ENCODE results near the gene NT5DC3. TPM values are rescaled to one million over a fixed set of nuclear protein-coding genes. Genes with fewer than 3 reads are reported as not detected.

Gene NT5DC3
- total and polyA plus RNA-seq, 2 donors (not counting 3 experiments of a cell fraction or from before 2014, with no cell fraction given) = 1.5 to 6.7 TPM

DNA sequence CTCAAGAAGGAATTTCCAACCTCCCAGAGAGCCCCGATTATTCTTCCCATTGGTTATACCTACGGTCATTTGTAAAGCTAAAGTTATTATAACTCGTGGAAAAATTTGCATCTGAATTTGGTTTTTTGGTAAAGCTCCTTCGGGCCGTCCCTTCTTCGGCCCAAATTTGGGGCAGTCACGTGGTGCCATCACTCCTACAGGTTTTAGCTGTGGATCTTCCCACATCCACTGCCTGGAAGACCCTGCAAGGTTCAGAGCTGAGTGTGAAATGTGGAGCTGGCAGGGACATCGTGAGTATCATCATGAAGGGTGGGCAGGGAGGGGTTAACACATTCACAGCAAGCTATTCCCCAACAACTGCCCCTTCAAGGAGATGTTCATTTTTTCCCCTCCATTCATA, 105.7 kb downstream of the NT5DC3 start:
- Histone ChIP-seq H3K27ac (ENCODE audit: insufficient read depth, low read depth, low read length) (no peak overlapping the region), H3K4me2 (ENCODE audit: insufficient read depth, low read length) (no peak overlapping the region), H3K9me3 (replicated peaks; ENCODE audit: control insufficient read depth, insufficient read depth, low read length) (no peaks in the 10 kb centered on the region), H3K9ac (replicated peaks; ENCODE audit: extremely low read depth, insufficient read depth, low read length) (no peak overlapping the region), H3K4me3 (replicated peaks in 1 of 3; ENCODE audit: insufficient read depth in 1 of 3, low read depth in 1 of 3, low read length in 3 of 3) (no peak overlapping the region), H3K36me3 (ENCODE audit: control insufficient read depth in 2 of 2, extremely low read depth in 1 of 2, insufficient read depth in 2 of 2, low read length in 2 of 2) (no peaks in the 10 kb centered on the region), H2AFZ (ENCODE audit: low read depth, low read length) (no peak overlapping the region), H3K4me1 (ENCODE audit: control insufficient read depth, extremely low read depth, insufficient read depth, low read length) (no peaks in the 10 kb centered on the region), H3K79me2 (ENCODE audit: control insufficient read depth, insufficient read depth, low read length) (no peaks in the 10 kb centered on the region), H4K20me1 (replicated peaks; ENCODE audit: control insufficient read depth, extremely low read depth, insufficient read depth, low read length) (no peaks in the 10 kb centered on the region), H3K9me1 (replicated peaks; ENCODE audit: control insufficient read depth, extremely low read depth, insufficient read depth, low read length) (no peaks in the 10 kb centered on the region), H3K27me3 (ENCODE audit: control insufficient read depth in 2 of 2, insufficient read depth in 2 of 2, low read length in 2 of 2) (peaks cover 0 to 2% of the 10 kb centered on the region in 2 experiments)
- POLR2A ChIA-PET = no interaction called here
- CTCF ChIA-PET = no interaction called here
- TF ChIP-seq JUN (IDR thresholded peaks at IDR 0.05; ENCODE audit: borderline replicate concordance, insufficient read depth, insufficient read length, low read depth) (no peak), EZH2 (IDR thresholded peaks at IDR 0.05; ENCODE audit: borderline replicate concordance, low read depth, low read length, severe bottlenecking) (no peak), POLR2AphosphoS5 (IDR thresholded peaks at IDR 0.05; ENCODE audit: insufficient read depth, low read depth, low read length) (no peak), FOS (IDR thresholded peaks at IDR 0.05; ENCODE audit: borderline replicate concordance, insufficient read depth, low read length) (no peak), GATA2 (IDR thresholded peaks at IDR 0.05; ENCODE audit: insufficient read depth, insufficient read length, low read depth, low read length) (no peak), POLR2A (IDR thresholded peaks at IDR 0.05; ENCODE audit: low read depth, low read length) (no peak), MYC (IDR thresholded peaks at IDR 0.05; ENCODE audit: low read depth, low read length) (no peak)
- TF ChIP-seq, protein P1, sequence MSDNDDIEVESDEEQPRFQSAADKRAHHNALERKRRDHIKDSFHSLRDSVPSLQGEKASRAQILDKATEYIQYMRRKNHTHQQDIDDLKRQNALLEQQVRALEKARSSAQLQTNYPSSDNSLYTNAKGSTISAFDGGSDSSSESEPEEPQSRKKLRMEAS (IDR thresholded peaks at IDR 0.05; ENCODE audit: insufficient read depth, insufficient read length) = no peak
- TF ChIP-seq, protein P2, sequence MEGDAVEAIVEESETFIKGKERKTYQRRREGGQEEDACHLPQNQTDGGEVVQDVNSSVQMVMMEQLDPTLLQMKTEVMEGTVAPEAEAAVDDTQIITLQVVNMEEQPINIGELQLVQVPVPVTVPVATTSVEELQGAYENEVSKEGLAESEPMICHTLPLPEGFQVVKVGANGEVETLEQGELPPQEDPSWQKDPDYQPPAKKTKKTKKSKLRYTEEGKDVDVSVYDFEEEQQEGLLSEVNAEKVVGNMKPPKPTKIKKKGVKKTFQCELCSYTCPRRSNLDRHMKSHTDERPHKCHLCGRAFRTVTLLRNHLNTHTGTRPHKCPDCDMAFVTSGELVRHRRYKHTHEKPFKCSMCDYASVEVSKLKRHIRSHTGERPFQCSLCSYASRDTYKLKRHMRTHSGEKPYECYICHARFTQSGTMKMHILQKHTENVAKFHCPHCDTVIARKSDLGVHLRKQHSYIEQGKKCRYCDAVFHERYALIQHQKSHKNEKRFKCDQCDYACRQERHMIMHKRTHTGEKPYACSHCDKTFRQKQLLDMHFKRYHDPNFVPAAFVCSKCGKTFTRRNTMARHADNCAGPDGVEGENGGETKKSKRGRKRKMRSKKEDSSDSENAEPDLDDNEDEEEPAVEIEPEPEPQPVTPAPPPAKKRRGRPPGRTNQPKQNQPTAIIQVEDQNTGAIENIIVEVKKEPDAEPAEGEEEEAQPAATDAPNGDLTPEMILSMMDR (IDR thresholded peaks at IDR 0.05; ENCODE audit: extremely low read depth in 1 of 2, insufficient read depth in 1 of 2, low read depth in 1 of 2, low read length in 2 of 2) = no peak
- no peak for DNase-seq (ENCODE audit: low read depth, low spot score)
- BruUV-seq (replicated peaks) = no TSS peak
- dilution Hi-C loops (cut with MboI; ENCODE audit: extremely low pct_ligation_motif_present, low sequenced_read_pairs) (no loop called here), intact Hi-C loops (cut with micrococcal nuclease) (no loop called here)
- no peak for FAIRE-seq

All from endothelial cell of umbilical vein (primary cell).